ENCODE measurements around the gene SCNN1A. TPM values are rescaled to one million over a fixed set of nuclear protein-coding genes. Genes with fewer than 3 reads are reported as not detected.

SCNN1A gene
- 1 to 10 TPM; 1.0 to 3.4 (median 2.6) TPM for total RNA-seq
- 0.96 TPM for total RNA-seq (2013)
- 0 to 2.7 (median 0.57) reads per million in 29 experiments for total RNA-seq

GRCh38 chr12:6375269-6376078 is at the start of gene SCNN1A:
TSS of gene SCNN1A (minus strand) at chr12:6375563. CDS start at chr12:6374783, 780 bp downstream.
- peaks cover 0 to 2% of the 10 kb centered on the region in 2 donors for H3K27me3 Mint-ChIP-seq
- no peak for DNase-seq
- no peaks in the 10 kb centered on the region for H3K36me3 Mint-ChIP-seq
- Histone ChIP-seq H3K4me3 (ENCODE audit: control insufficient read depth in 1 of 2, extremely low read depth in 1 of 2, low read length in 1 of 2) (no peak within 1 kb of the TSS), H3K27ac (ENCODE audit: low read length) (peak within 1 kb of the TSS; percentile 41), H3K4me1 (ENCODE audit: control insufficient read depth in 1 of 2, extremely low read depth in 1 of 2, insufficient read depth in 2 of 2, low read length in 2 of 2) (peaks cover 16 to 35% of the 10 kb centered on the region in 2 experiments), H3K36me3 (ENCODE audit: control insufficient read depth in 2 of 2, extremely low read depth in 1 of 2, insufficient read depth in 1 of 2, low read length in 1 of 2) (no peaks in the 10 kb centered on the region), H3K9me3 (no peaks in the 10 kb centered on the region), H3K27me3 (replicated peaks in 1 of 2; ENCODE audit: control insufficient read depth in 2 of 2, extremely low read depth in 1 of 2, insufficient read depth in 2 of 2, low read length in 1 of 2) (peaks cover 0 to 28% of the 10 kb centered on the region in 2 experiments)
- 90% methylated on average over 13 of the region's 15 CpGs for WGBS (ENCODE audit: insufficient coverage)
- peaks cover 28 to 44% (median 33%) of the 10 kb centered on the region in 3 donors for H3K4me1 Mint-ChIP-seq
- peak within 1 kb of the TSS; percentile 25 to 84 (median 35) for H3K4me3 Mint-ChIP-seq
- H3K27ac Mint-ChIP-seq = peak within 1 kb of the TSS; percentile 82 to 85
- ChIA-PET POLR2A (interaction anchor here in 1 of 2 donors (0.6 kb wide), 1 partner anchor 45 kb away, joined by 3 read pairs; no protein-coding TSS in a partner anchor), CTCF (interaction anchor here in 1 of 2 donors (0.8 kb wide), 1 partner anchor 49 kb away, joined by 3 read pairs; no protein-coding TSS in a partner anchor)
- H3K9me3 Mint-ChIP-seq = no peaks in the 10 kb centered on the region
- ATAC-seq (replicated peaks in 1 of 4) = no peak

DNA sequence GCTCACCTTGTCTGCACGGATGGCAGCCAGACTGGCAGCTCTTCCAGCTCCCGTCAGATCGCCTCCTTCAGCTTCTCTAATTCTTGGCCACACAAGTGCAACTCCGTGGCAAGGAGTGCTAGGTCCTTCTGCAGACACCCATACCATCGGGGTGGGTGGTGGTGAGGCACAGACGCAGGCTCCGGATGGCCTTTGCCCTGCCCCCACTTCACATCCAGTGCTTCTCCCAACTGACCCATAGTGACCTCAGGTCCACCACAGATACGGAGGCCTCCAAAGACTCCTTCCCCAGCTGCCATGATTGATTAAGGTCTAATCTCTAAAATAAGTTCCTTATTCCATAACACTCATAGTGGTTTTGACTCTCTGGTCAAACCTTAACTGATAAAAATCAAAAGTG is 49.5 kb upstream of the SCNN1A start:
- H3K4me3 ChIP-seq (ENCODE audit: control insufficient read depth in 1 of 2, extremely low read depth in 1 of 2, low read length in 1 of 2) = no peak overlapping the region

DNA sequence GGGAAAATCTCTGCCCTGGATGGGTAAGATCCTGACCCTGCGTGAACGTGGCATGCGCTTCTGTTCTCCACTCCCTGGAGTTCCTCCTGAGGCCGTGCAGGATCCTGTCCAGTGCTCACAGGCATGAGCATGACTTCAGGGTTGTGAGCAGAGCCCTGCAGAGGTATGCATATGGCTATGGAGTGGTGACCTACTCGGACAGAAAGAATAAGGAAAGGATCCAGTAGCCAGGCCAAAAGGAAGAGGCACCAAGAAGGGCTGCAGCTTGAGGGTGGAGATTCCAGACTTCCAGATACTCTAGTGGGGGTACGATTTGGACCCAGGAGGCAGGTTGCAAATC is 48.6 kb upstream of the SCNN1A start:
- ChIA-PET CTCF (interaction anchor here (0.6 to 4.9 kb wide), 14 partner anchors 10 to 114 kb away, joined by 3 to 45 read pairs (median 7); partner anchors contain the start of gene VAMP1 (in 1 of the 2)), POLR2A (interaction anchor here (0.7 to 1.4 kb wide), 4 partner anchors 40 to 47 kb away, joined by 3 to 7 read pairs (median 5); no protein-coding TSS in a partner anchor)
- no peaks in the 10 kb centered on the region for H3K9me3 ChIP-seq
- 53% methylated on average over 5 of the region's 6 CpGs for WGBS (ENCODE audit: insufficient coverage)
- H3K27ac ChIP-seq (ENCODE audit: low read length) = peak overlapping the region; percentile 3
- H3K4me1 ChIP-seq (ENCODE audit: control insufficient read depth in 1 of 2, extremely low read depth in 1 of 2, insufficient read depth in 2 of 2, low read length in 2 of 2) = peaks cover 24 to 43% of the 10 kb centered on the region in 2 experiments
- H3K36me3 Mint-ChIP-seq = no peaks in the 10 kb centered on the region
- DNase-seq (no peak), ATAC-seq (replicated peaks in 1 of 4) (no peak)
- H3K27ac Mint-ChIP-seq = peak overlapping the region; percentile 54 to 83
- H3K4me3 ChIP-seq (ENCODE audit: control insufficient read depth in 1 of 2, extremely low read depth in 1 of 2, low read length in 1 of 2) = no peak overlapping the region
- H3K4me1 Mint-ChIP-seq = peaks cover 38 to 45% (median 38%) of the 10 kb centered on the region in 3 donors
- no peaks in the 10 kb centered on the region for H3K27me3 ChIP-seq (replicated peaks in 1 of 2; ENCODE audit: control insufficient read depth in 2 of 2, extremely low read depth in 1 of 2, insufficient read depth in 2 of 2, low read length in 1 of 2)
- no peaks in the 10 kb centered on the region for H3K9me3 Mint-ChIP-seq
- peak overlapping the region in 1 of 3 donors; percentile 44 for H3K4me3 Mint-ChIP-seq
- no peaks in the 10 kb centered on the region for H3K36me3 ChIP-seq (ENCODE audit: control insufficient read depth in 2 of 2, extremely low read depth in 1 of 2, insufficient read depth in 1 of 2, low read length in 1 of 2)
- H3K27me3 Mint-ChIP-seq = peaks cover 0 to 2% of the 10 kb centered on the region in 2 donors

More for the DNA sequence above, 49.5 kb upstream of the SCNN1A start:
- no peaks in the 10 kb centered on the region for H3K36me3 ChIP-seq (ENCODE audit: control insufficient read depth in 2 of 2, extremely low read depth in 1 of 2, insufficient read depth in 1 of 2, low read length in 1 of 2)
- H3K4me1 Mint-ChIP-seq = peaks cover 39 to 47% (median 40%) of the 10 kb centered on the region in 3 donors
- no peak overlapping the region for H3K4me3 Mint-ChIP-seq
- H3K27me3 ChIP-seq (replicated peaks in 1 of 2; ENCODE audit: control insufficient read depth in 2 of 2, extremely low read depth in 1 of 2, insufficient read depth in 2 of 2, low read length in 1 of 2) = no peaks in the 10 kb centered on the region
- ChIA-PET CTCF (interaction anchor here (0.6 to 4.9 kb wide), 8 partner anchors 10 to 113 kb away, joined by 3 to 45 read pairs (median 7); partner anchors contain the start of gene VAMP1 (in 1 of the 2)), POLR2A (interaction anchor here (0.8 to 1.6 kb wide), 2 partner anchors 46 to 108 kb away, joined by 4 to 7 read pairs; no protein-coding TSS in a partner anchor)
- DNase-seq = no peak
- no peaks in the 10 kb centered on the region for H3K9me3 ChIP-seq
- no peak for ATAC-seq (replicated peaks in 1 of 4)
- WGBS (ENCODE audit: insufficient coverage) = 100% methylated on average over 1 of the region's 8 CpGs
- H3K9me3 Mint-ChIP-seq = no peaks in the 10 kb centered on the region
- H3K36me3 Mint-ChIP-seq = no peaks in the 10 kb centered on the region
- H3K4me1 ChIP-seq (ENCODE audit: control insufficient read depth in 1 of 2, extremely low read depth in 1 of 2, insufficient read depth in 2 of 2, low read length in 2 of 2) = peaks cover 24 to 43% of the 10 kb centered on the region in 2 experiments
- no peaks in the 10 kb centered on the region for H3K27me3 Mint-ChIP-seq
- peak overlapping the region; percentile 55 to 66 for H3K27ac Mint-ChIP-seq
- no peak overlapping the region for H3K27ac ChIP-seq (ENCODE audit: low read length)

DNA sequence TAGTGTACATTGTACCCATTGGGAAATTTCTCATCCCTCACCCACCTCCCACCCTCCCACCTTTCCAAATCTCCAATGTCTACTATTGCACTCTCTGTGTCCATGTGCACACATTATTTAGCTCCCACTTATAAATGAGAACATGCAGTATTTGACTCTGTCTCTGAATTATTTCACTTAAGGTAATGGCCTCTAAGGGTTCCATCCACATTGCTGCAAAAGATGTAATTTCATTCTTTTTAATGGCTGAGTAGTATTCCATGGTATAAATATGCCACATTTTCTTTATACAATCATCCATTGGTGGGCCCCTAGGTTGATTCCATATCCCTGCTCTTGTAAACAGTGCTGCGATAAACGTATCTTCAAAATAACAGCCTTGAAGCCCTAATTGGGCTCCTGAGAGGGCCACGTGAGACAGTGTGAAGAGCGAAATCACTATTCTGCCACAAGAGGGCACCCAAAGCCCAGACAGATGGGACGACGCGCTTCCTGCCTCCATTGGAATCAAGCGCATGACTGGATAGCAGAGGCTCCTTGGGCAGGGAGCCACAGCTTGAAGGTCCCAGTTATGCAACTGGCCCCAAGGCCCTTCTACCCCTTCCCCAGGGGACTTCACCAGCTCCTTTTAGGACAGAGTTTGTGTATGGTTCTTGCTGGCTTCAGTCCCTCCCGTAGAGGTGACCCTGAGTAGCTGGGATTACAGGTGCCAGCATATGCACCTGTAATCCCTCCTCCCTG is 48.1 kb upstream of the SCNN1A start:
- POLR2A ChIA-PET = interaction anchor here (0.7 to 1.4 kb wide), 4 partner anchors 40 to 48 kb away, joined by 3 to 6 read pairs (median 4); partner anchors contain the start of gene VAMP1 (in 1 of the 2)
- peak overlapping the region in 1 of 3 donors; percentile 44 for H3K4me3 Mint-ChIP-seq

GRCh38 chr12:6420364-6420763 is 45.0 kb upstream of the SCNN1A start:
- Mint-ChIP-seq H3K4me1 (peaks cover 10 to 16% (median 14%) of the 10 kb centered on the region in 3 donors), H3K27me3 (peaks cover 0 to 4% of the 10 kb centered on the region in 2 donors), H3K27ac (no peak overlapping the region), H3K4me3 (no peak overlapping the region), H3K9me3 (no peaks in the 10 kb centered on the region), H3K36me3 (no peaks in the 10 kb centered on the region)
- H3K9me3 ChIP-seq = no peaks in the 10 kb centered on the region
- H3K4me3 ChIP-seq (ENCODE audit: control insufficient read depth in 1 of 2, extremely low read depth in 1 of 2, low read length in 1 of 2) = no peak overlapping the region
- CTCF ChIA-PET = interaction anchor here in 1 of 2 donors (0.7 kb wide), 1 partner anchor 117 kb away, joined by 7 read pairs; no protein-coding TSS in a partner anchor
- H3K36me3 ChIP-seq (ENCODE audit: control insufficient read depth in 2 of 2, extremely low read depth in 1 of 2, insufficient read depth in 1 of 2, low read length in 1 of 2) = no peaks in the 10 kb centered on the region
- peaks cover 0 to 4% of the 10 kb centered on the region in 2 experiments for H3K27me3 ChIP-seq (replicated peaks in 1 of 2; ENCODE audit: control insufficient read depth in 2 of 2, extremely low read depth in 1 of 2, insufficient read depth in 2 of 2, low read length in 1 of 2)
- POLR2A ChIA-PET = interaction anchor here in 1 of 2 donors (0.6 kb wide), 2 partner anchors 90 to 117 kb away, joined by 3 to 4 read pairs; no protein-coding TSS in a partner anchor
- no CpG with 5 or more reads among the region's 4 CpGs for WGBS (ENCODE audit: insufficient coverage)
- peaks cover 4 to 15% of the 10 kb centered on the region in 2 experiments for H3K4me1 ChIP-seq (ENCODE audit: control insufficient read depth in 1 of 2, extremely low read depth in 1 of 2, insufficient read depth in 2 of 2, low read length in 2 of 2)
- DNase-seq (no peak), ATAC-seq (replicated peaks in 1 of 4) (no peak)
- no peak overlapping the region for H3K27ac ChIP-seq (ENCODE audit: low read length)

More for the DNA sequence above, 48.1 kb upstream of the SCNN1A start:
- peaks cover 37 to 44% (median 38%) of the 10 kb centered on the region in 3 donors for H3K4me1 Mint-ChIP-seq
- Histone ChIP-seq H3K27ac (ENCODE audit: low read length) (peak overlapping the region; percentile 3), H3K4me1 (ENCODE audit: control insufficient read depth in 1 of 2, extremely low read depth in 1 of 2, insufficient read depth in 2 of 2, low read length in 2 of 2) (peaks cover 24 to 43% of the 10 kb centered on the region in 2 experiments), H3K4me3 (ENCODE audit: control insufficient read depth in 1 of 2, extremely low read depth in 1 of 2, low read length in 1 of 2) (no peak overlapping the region), H3K9me3 (no peaks in the 10 kb centered on the region), H3K36me3 (ENCODE audit: control insufficient read depth in 2 of 2, extremely low read depth in 1 of 2, insufficient read depth in 1 of 2, low read length in 1 of 2) (no peaks in the 10 kb centered on the region), H3K27me3 (replicated peaks in 1 of 2; ENCODE audit: control insufficient read depth in 2 of 2, extremely low read depth in 1 of 2, insufficient read depth in 2 of 2, low read length in 1 of 2) (no peaks in the 10 kb centered on the region)
- DNase-seq (peak; percentile 56 to 95 (median 73)), ATAC-seq (replicated peaks in 1 of 4) (peak; percentile 74 to 82 (median 75))
- peaks cover 0 to 2% of the 10 kb centered on the region in 2 donors for H3K27me3 Mint-ChIP-seq
- peak overlapping the region; percentile 54 to 83 for H3K27ac Mint-ChIP-seq
- WGBS (ENCODE audit: insufficient coverage) = 0% methylated on average over 4 of the region's 9 CpGs
- H3K36me3 Mint-ChIP-seq = no peaks in the 10 kb centered on the region
- CTCF ChIA-PET = interaction anchor here (0.6 to 4.9 kb wide), 17 partner anchors 11 to 132 kb away, joined by 3 to 45 read pairs (median 4); partner anchors contain the start of gene VAMP1 (in 1 of the 2)
- H3K9me3 Mint-ChIP-seq = no peaks in the 10 kb centered on the region
